Breast epithelium (tissue), 4 donors: ENCODE data around the gene AK9. TPM values are rescaled to one million over a fixed set of nuclear protein-coding genes. Genes with fewer than 3 reads are reported as not detected.

Experiments used
- DNase-seq, 2 donors: peaks; one replicate each; pipeline ENCODE4 v3.0.0-alpha.2; 2019; ENCODE audit warnings: low spot score in 2 of 2
- H3K27ac ChIP-seq, 2 donors: fragments of 200-600 bp; sonication (generic) in 1 of 2; one replicate each; pipeline ENCODE4 v1.5.1; 2016 to 2019; ENCODE audit warnings: mild to moderate bottlenecking in 1 of 2
- H3K27me3 ChIP-seq, 2 donors: fragments of 200-600 bp; sonication (generic) in 1 of 2; one replicate each; pipeline versions ENCODE4 v1.5.1 to v1.6.0; 2017 to 2019; ENCODE audit warnings: control low read depth in 1 of 2, mild to moderate bottlenecking in 1 of 2
- H3K36me3 ChIP-seq: fragments of 200-600 bp; one replicate; pipeline ENCODE4 v1.5.1; 2019
- H3K4me1 ChIP-seq, 2 donors: fragments of 200-600 bp; sonication (generic); one replicate each; pipeline ENCODE4 v1.5.1; 2016 to 2019; ENCODE audit warnings: control low read depth in 1 of 2
- H3K4me3 ChIP-seq, 3 donors: fragments of 200-600 bp; sonication (generic); 1 replicate in 2 of 3; 2 replicates in 1 of 3; pipeline ENCODE4 v1.5.1; 2016 to 2019; ENCODE audit warnings: mild to moderate bottlenecking in 3 of 3, moderate library complexity in 2 of 3
- H3K9me3 ChIP-seq, 2 donors: fragments of 200-600 bp; sonication (generic) in 1 of 2; one replicate each; pipeline ENCODE4 v1.5.1; 2016 to 2019; ENCODE audit warnings: control low read depth in 1 of 2
- CTCF ChIP-seq, 3 donors: fragments of 450-650 bp; IDR thresholded peaks; one replicate each; pipeline ENCODE4 v1.5.1; 2016 to 2017; ENCODE audit warnings: antibody characterized with exemption in 3 of 3, mild to moderate bottlenecking in 3 of 3, moderate library complexity in 3 of 3
- POLR2A ChIP-seq: fragments of 450-650 bp; IDR thresholded peaks from one replicate; pipeline ENCODE4 v1.6.1; 2016; ENCODE audit warnings: antibody characterized with exemption, mild to moderate bottlenecking, moderate library complexity
- POLR2AphosphoS5 ChIP-seq, 3 donors: sonication (generic); formaldehyde crosslinking; IDR thresholded peaks; one replicate each; pipeline ENCODE4 v1.6.1; 2017; ENCODE audit warnings: antibody characterized with exemption in 3 of 3
- intact Hi-C: fragments of 100-400 bp; cut with DNase I; formaldehyde crosslinking; loops from one replicate; pipeline ENCODE4 v1.15.1; 2023; ENCODE audit warnings: low total_unique reads
- total RNA-seq, 3 donors: library from RNA; depleted of rRNA; stranded (reverse); fragments of >200 nt; gene quantifications; one replicate each; pipeline ENCODE4 v1.1.0, GENCODE V29; 2016

Gene AK9
- total RNA-seq, 3 donors from 2014 or later, result 8.8 to 23.9 (median 20.0) TPM

- Histone ChIP-seq H3K4me3 (no peak overlapping the region), H3K27me3 (no peaks in the 10 kb centered on the region), H3K27ac (no peak overlapping the region), H3K9me3 (no peaks in the 10 kb centered on the region), H3K36me3 (no peaks in the 10 kb centered on the region), H3K4me1 (peaks cover 5 to 7% of the 10 kb centered on the region in 2 donors)
- TF ChIP-seq POLR2AphosphoS5 (IDR thresholded peaks at IDR 0.05) (no peak), CTCF (IDR thresholded peaks at IDR 0.05) (no peak)
- intact Hi-C loops, result no loop called here
- DNase-seq, result no peak
These were observed 244.9 kb downstream of the AK9 start for GRCh38 chr6:109446072-109446471.

GRCh38 chr6:109445382-109445781, 245.6 kb downstream of the AK9 start:
- no peaks in the 10 kb centered on the region for H3K27me3 ChIP-seq
- H3K4me3 ChIP-seq, result no peak overlapping the region
- H3K4me1 ChIP-seq, result peaks cover 5 to 7% of the 10 kb centered on the region in 2 donors
- H3K36me3 ChIP-seq, result no peaks in the 10 kb centered on the region
- TF ChIP-seq POLR2A (no peak), CTCF (IDR thresholded peaks at IDR 0.05) (no peak), POLR2AphosphoS5 (IDR thresholded peaks at IDR 0.05) (no peak)
- no peak overlapping the region for H3K27ac ChIP-seq
- no peak for DNase-seq
- intact Hi-C loops, result no loop called here
- no peaks in the 10 kb centered on the region for H3K9me3 ChIP-seq

GRCh38 chr6:109443425-109443950, 247.5 kb downstream of the AK9 start:
- Histone ChIP-seq H3K9me3 (no peaks in the 10 kb centered on the region), H3K27ac (no peak overlapping the region), H3K36me3 (no peaks in the 10 kb centered on the region), H3K4me1 (peaks cover 5 to 7% of the 10 kb centered on the region in 2 donors), H3K4me3 (no peak overlapping the region), H3K27me3 (no peaks in the 10 kb centered on the region)
- intact Hi-C loops, result no loop called here
- DNase-seq, result no peak
- TF ChIP-seq CTCF (IDR thresholded peaks at IDR 0.05) (no peak), POLR2AphosphoS5 (IDR thresholded peaks at IDR 0.05) (no peak), POLR2A (no peak)

Other genes with a start within 250 kb of the AK9 start
- 10 to 100 TPM; 23.6 to 29.8 (median 25.5) TPM for gene MICAL1, start 235.4 kb downstream of the AK9 start, total RNA-seq
- gene ZBTB24, start 208.0 kb downstream of the AK9 start, total RNA-seq, result 10 to 100 TPM in 1 of 3 donors, 1 to 10 TPM in 2; 9.1 to 13.8 (median 9.8) TPM
- 10 to 100 TPM; 18.2 to 29.6 (median 18.4) TPM for gene FIG4, start 94 bp upstream of the AK9 start, total RNA-seq